22Rv1 (cell line): ENCODE measurements around the gene CHM.
"Not testable (repeated sequence)": the region's sequence is repeated elsewhere in the genome, so short reads cannot be mapped to it uniquely, and the experiment has no call there.

Experiments
- H3K27ac ChIP-seq: fragments of 450-650 bp; 2 replicates; pipeline ENCODE4 v1.5.1; 2017
- CTCF ChIP-seq: fragments of 450-650 bp; IDR thresholded peaks from 2 replicates; pipeline ENCODE4 v1.5.1; 2017; ENCODE audit warnings: mild to moderate bottlenecking
- ZFX ChIP-seq: fragments of 450-650 bp; IDR thresholded peaks from 2 replicates; pipeline ENCODE4 v1.6.1; 2017; ENCODE audit warnings: antibody characterized with exemption, borderline replicate concordance

Gene CHM

GRCh38 chrX:86039625-86040568 lies 7.5 kb downstream of the CHM start:
- H3K27ac ChIP-seq = no peak overlapping the region
- no peak for TF ChIP-seq ZFX
- no peak for TF ChIP-seq CTCF

- no peak for TF ChIP-seq CTCF
- TF ChIP-seq ZFX = no peak
- H3K27ac ChIP-seq = no peak overlapping the region
These were observed 14.0 kb downstream of the CHM start for GRCh38 chrX:86033385-86033784.

- no peak for TF ChIP-seq ZFX
- TF ChIP-seq CTCF = no peak
- H3K27ac ChIP-seq = no peak overlapping the region
These were observed 18.7 kb downstream of the CHM start for GRCh38 chrX:86028681-86029080.

- no peak for TF ChIP-seq CTCF
- TF ChIP-seq ZFX = no peak
- H3K27ac ChIP-seq = no peak overlapping the region
These were observed 23.5 kb downstream of the CHM start for GRCh38 chrX:86023811-86024210.

- TF ChIP-seq ZFX (no peak), CTCF (no peak)
- no peak overlapping the region for H3K27ac ChIP-seq
These were observed 25.6 kb downstream of the CHM start for GRCh38 chrX:86021652-86022289.

- no peak overlapping the region for H3K27ac ChIP-seq
- TF ChIP-seq CTCF (no peak), ZFX (no peak)
These were observed 31.2 kb downstream of the CHM start for GRCh38 chrX:86016139-86016538.

- not testable (repeated sequence) for H3K27ac ChIP-seq
These were observed 32.4 kb downstream of the CHM start for GRCh38 chrX:86014959-86015358.

- TF ChIP-seq ZFX (no peak), CTCF (no peak)
These were observed 32.9 kb downstream of the CHM start for GRCh38 chrX:86014421-86014820.

More at GRCh38 chrX:86014421-86014820, 32.9 kb downstream of the CHM start:
- H3K27ac ChIP-seq = no peak overlapping the region
